NCI-H526 treated with DMSO at 0.1 percent for 48 hours (cell line): ENCODE data around the gene SCART1.
"Not testable (repeated sequence)": the region's sequence is repeated elsewhere in the genome, so short reads cannot be mapped to it uniquely, and the experiment has no call there.

Experiments used
- DNase-seq: peaks from one replicate; lab custom pipeline; 2025; lab: John Stamatoyannopoulos, UW

SCART1 gene

GRCh38 chr10:133456041-133456951, 2.6 kb downstream of the SCART1 start:
- no peak for DNase-seq

DNA sequence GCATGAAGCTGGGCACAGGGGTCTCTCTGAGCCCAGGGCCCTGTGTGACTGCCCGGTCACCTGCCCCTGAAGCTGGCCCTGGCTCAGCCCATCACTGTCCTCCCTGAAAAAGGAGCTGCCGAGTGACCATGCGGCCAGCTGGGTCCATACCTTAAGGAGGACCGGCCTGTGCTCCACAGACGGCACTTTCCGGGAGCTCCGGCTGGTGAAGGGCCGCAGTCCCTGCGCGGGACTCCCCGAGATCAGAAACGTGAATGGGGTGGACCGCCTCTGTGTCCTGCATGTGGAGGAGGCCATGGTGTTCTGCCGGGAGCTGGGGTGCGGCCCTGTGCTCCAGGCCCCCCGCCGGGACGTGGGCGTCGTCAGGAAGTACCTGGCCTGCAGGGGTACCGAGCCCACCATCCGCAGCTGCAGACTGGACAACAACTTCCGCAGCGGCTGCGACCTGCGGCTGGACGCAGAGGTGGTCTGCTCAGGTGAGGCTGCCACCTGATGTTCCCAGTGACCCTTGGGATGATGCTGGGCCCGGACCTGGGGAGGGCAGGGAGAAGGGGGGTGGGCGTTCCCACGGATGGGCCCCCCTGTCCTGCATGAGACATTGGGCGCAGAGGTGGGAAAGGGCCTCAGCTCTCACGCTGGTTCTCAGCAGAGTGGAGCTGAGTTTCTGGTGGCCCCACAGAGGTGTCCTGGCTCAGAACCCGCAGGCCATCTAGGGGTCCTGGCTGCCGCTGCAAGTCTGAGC, 3.5 kb downstream of the SCART1 start:
- no peak for DNase-seq

DNA sequence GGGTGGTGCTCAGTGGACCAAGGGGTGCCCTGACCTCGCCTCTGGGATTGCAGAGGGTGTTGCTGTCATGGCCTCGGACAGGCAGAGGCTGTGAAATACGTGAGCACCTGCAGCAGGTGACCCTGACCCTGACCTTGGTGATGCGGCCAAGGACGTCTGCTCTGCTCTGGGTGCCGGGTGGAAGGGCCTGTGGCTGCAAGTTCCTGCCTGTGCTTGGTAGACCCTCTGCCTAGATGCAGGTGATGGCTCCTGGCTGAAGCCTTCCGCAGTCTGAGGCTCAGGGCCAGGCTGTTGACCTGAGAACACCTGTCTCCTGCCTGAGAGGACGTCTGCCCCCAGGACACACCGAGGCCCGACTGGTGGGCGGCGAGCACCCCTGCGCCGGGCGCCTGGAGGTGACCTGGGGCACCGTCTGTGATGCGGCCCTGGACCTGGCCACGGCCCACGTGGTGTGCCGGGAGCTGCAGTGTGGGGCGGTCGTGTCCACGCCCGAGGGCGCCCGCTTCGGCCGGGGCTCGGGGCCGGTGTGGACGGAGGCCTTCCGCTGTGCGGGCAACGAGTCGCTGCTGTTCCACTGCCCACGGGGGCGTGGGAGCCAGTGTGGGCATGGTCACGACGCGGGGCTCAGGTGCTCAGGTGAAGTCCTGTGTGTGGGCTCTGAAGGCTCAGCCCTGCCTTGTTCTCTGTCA, 4.4 kb downstream of the SCART1 start:
- no peak for DNase-seq

GRCh38 chr10:133458710-133459453, 5.1 kb downstream of the SCART1 start:
- DNase-seq = no peak

DNA sequence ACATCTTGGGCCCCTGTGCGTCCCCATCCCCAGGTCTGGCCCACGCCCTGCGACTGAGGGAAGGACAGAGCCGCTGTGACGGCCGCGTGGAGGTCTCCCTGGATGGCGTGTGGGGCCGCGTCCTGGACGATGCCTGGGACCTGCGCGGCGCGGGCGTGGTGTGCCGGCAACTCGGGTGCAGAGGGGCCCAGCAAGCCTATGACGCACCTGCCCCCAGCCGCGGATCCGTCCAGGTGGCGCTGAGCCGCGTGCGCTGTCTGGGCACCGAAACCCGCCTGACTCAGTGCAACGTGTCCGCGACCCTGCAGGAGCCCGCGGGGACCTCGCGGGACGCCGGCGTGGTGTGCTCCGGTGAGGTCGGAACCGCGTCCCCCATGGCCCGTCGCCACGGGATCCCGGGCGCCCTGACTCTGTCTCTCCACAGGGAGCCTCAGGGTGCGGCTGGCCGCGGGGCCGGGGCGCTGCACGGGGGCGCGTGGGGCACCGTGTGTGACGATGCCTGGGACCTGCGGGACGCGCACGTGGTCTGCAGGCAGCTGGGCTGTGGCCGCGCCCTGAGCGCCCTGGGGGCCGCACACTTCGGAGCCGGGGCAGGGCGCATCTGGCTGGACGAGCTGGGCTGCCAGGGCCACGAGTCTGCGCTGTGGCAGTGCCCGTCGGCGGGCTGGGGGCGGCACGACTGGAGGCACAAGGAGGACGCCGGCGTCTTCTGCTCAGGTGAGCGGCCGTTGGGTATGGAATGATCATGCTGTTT, 5.9 kb downstream of the SCART1 start:
- no peak for DNase-seq

DNA sequence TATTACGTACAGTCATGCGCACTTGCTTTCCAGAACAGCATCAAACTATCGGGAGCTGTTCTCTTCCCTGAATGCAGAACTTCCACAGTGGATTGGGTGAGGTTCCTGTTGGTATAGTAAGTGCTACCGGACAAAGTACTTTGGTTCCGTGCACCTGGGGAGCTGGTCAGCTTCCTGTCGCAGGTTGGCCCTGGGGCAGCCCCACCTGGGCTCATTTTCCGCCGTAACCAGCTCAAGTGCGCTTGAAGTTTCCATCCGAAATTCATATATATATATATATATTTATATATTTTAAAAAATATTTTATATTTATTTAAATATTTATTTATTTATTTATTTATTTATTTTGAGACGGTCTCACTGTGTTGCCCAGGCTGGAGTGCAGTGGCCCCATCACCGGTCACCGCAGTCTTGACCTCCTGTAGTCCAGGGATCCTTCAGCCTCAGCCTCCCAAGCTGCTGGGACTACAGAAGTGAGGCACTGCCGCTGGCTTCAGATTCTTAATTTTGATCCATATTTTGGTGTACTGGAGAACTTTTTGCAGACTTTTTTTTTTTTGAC, 6.5 kb downstream of the SCART1 start:
- DNase-seq = no peak

- DNase-seq = no peak
Measured at GRCh38 chr10:133461027-133461426, 7.3 kb downstream of the SCART1 start.

GRCh38 chr10:133461841-133462240, 8.1 kb downstream of the SCART1 start:
- no peak for DNase-seq

DNA sequence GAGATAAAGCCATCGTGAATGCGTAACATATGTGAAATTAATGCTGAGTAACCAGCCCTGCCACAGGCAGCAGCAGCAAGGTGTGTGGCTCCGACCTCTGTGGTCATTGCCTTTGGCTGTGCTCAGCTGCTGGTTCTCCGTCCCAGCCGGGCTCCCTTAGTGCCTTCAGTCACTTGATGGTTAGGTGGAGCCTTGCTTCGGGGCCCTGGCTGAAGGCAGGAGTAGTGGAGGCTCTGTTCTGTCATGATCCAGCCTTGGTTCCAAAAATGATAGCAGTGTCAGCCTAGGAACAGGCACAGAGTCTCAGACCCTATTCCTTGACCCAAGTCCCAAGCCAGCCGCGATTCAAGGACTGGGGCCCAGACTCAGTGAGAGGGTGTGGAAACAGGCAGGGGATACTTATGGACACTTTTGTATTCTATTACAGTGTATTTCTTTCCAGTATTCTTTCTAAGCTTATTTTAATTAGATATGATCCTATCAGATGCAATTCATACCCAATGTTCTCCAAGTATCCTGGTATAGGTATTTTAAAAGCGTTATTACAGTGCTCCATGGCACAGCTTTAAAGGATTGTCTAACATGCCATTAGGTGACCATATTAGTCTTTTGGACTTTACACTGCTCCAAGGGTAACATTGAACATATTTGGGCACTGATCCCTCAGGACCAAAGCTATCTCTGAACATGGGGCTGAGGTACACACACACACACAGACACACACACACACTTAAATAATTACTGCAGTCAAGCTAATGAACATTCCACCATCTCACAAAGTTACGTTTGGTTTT, 9.0 kb downstream of the SCART1 start:
- DNase-seq = no peak

- DNase-seq = no peak
Measured at GRCh38 chr10:133464582-133465031, 10.9 kb downstream of the SCART1 start.

- DNase-seq = no peak
Measured at GRCh38 chr10:133465191-133465949, 11.6 kb downstream of the SCART1 start.

- DNase-seq = no peak
Measured at GRCh38 chr10:133465950-133466474, 12.3 kb downstream of the SCART1 start.

- DNase-seq = no peak
Measured at GRCh38 chr10:133466683-133467275, 13.0 kb downstream of the SCART1 start.

DNA sequence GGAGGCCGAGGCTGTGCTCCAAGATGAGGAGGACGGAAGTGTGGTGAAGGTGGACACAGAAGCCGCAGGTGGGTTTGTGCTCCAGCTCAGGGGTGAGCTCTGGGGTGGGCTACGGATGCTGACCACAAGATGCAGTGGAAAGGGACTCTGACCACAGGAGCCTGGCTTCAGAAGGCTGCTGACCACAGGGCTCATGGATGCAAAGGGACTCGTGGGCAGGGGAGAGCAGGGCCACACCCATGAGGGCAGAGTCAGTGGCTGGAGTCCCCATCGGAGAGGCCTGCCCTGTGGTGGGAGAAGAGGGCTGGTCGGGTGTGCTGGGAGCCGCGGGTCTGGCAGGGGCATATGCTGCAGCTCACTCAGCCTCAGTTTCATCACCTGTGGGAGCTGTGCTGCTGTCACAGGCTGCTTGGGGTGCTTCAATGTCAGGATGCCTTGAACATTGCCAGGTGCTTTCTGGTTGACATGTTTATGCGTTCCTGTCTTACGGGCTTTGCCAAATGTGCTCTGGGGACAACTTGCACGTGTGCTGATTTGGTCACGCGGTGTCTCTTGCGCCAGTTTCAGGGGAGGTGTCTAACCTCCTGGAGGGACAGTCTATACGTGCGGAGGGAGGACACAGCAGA, 13.7 kb downstream of the SCART1 start:
- no peak for DNase-seq

DNA sequence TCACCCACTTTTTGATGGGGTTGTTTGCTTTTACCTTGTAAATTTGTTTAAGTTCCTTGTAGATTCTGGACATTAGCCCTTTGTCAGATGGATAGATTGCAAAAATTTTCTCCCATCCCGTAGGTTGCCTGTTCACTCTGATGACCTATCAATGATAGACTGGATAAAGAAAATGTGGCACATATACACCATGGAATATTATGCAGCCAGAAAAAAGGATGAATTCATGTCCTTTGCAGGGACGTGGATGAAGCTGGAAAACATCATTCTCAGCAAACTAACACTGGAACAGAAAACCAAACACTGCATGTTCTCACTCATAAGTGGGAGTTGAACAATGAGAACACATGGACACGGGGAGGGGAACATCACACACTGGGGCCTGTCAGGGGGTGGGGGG, 15.5 kb downstream of the SCART1 start:
- not testable (repeated sequence) for DNase-seq

DNA sequence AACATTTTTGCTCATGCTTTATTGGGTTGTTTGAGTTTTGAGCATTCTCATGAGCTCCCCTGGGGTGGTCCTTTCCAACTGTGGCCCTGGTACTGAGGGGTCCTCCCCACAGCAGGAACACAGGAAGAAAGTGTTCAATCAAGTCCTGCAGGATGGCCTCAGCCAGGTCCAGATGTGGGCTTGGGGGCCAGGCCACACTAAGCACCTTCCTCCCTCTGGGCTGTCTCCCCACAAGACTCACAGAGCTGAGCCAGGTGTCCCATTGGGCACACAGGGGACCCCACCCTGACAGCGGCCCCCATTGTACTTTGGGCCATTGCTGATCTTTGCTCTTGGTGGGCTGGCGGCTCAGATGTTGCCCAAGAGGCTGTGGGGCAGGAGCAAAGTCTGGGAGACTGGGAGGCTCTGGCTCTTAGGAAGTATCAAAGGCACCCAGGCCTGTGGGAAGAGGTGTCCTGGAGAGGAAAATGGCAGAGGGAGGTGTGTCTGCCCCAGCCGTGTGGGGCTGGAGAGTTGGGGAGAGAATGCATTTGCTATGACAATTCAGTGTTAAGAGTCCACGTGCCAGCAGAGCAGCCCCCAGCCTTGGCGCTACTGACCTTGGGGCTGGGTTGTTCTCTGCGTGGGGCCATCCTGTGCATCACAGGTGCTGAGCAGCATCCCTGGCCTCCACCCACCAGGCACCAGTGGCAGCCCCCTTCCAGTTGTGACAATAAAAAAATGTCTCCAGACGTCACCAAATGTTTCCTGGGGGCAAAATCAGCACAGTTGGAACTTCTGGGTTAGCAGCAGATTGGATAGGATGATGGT, 17.8 kb downstream of the SCART1 start:
- DNase-seq = no peak

- no peak for DNase-seq
Measured at GRCh38 chr10:133473270-133473669, 19.5 kb downstream of the SCART1 start.
